IPS-18c (cell line): ENCODE measurements around the gene VGF.
"Not testable (repeated sequence)": the region's sequence is repeated elsewhere in the genome, so short reads cannot be mapped to it uniquely, and the experiment has no call there.

ENCODE experiments used
- H3K4me3 ChIP-seq: 2 replicates; pipeline ENCODE4 v1.7.0; 2013; ENCODE audit warnings: low read depth, mild to moderate bottlenecking, low read length, moderate library complexity; ENCODE audit not compliant: insufficient read depth
- H3K9me3 ChIP-seq: one replicate; pipeline ENCODE4 v1.6.1; 2013; ENCODE audit warnings: mild to moderate bottlenecking, low read length, moderate library complexity; ENCODE audit not compliant: control insufficient read depth, insufficient read depth

The VGF gene

GRCh38 chr7:101113836-101114235 lies 51.5 kb downstream of the VGF start:
- Histone ChIP-seq H3K9me3 (no peaks in the 10 kb centered on the region), H3K4me3 (no peak overlapping the region)

GRCh38 chr7:101113140-101113539 lies 52.2 kb downstream of the VGF start:
- not testable (repeated sequence) for H3K4me3 ChIP-seq

More at GRCh38 chr7:101113140-101113539, 52.2 kb downstream of the VGF start:
- H3K9me3 ChIP-seq = not testable (repeated sequence)
